ENCODE data around the gene IQCN.

GRCh38 chr19:18292810-18293641 is 18.8 kb upstream of the IQCN start:
- TF ChIP-seq CTCF (IDR thresholded peaks at IDR 0.05 in 4 of 5, conservative IDR thresholded peaks at IDR 0.05 in 1 of 5): no peak
- peak; percentile 39 to 44 for TF ChIP-seq POLR2A (IDR thresholded peaks at IDR 0.05)

Data from gastrocnemius medialis (tissue), 4 donors.